Neuronal stem cell (in vitro differentiated cells): ENCODE data around the gene NME7.

Experiments used
- DNase-seq: peaks from one replicate; pipeline ENCODE4 v3.0.0-alpha.2; 2013; ENCODE audit warnings: low spot score
- H2AFZ ChIP-seq: one replicate; pipeline ENCODE4 v1.6.1; 2013; ENCODE audit warnings: mild to moderate bottlenecking, low read length, inconsistent platforms
- H2AK5ac ChIP-seq: 2 replicates; pipeline ENCODE4 v1.6.1; 2013; ENCODE audit warnings: low read depth, mild to moderate bottlenecking, inconsistent platforms, low read length, moderate library complexity, mixed read lengths
- H2BK120ac ChIP-seq: 2 replicates; pipeline ENCODE4 v1.6.1; 2013; ENCODE audit warnings: low read depth, mild to moderate bottlenecking, inconsistent platforms, low read length, moderate library complexity, mixed read lengths
- H2BK12ac ChIP-seq: one replicate; pipeline ENCODE4 v1.6.1; 2013; ENCODE audit warnings: low read length, inconsistent platforms
- H2BK15ac ChIP-seq: 2 replicates; pipeline ENCODE4 v1.6.1; 2013; ENCODE audit warnings: mild to moderate bottlenecking, low read length, inconsistent platforms, mixed read lengths
- H2BK5ac ChIP-seq: one replicate; pipeline ENCODE4 v1.6.1; 2013; ENCODE audit warnings: inconsistent platforms, mild to moderate bottlenecking, low read length, moderate library complexity
- H3K14ac ChIP-seq: one replicate; pipeline ENCODE4 v1.6.1; 2013; ENCODE audit warnings: low read length, inconsistent platforms
- H3K18ac ChIP-seq: 2 replicates; pipeline ENCODE4 v1.6.1; 2013; ENCODE audit warnings: low read length, inconsistent platforms
- H3K23ac ChIP-seq: 2 replicates; pipeline ENCODE4 v1.6.1; 2013; ENCODE audit warnings: low read depth, mild to moderate bottlenecking, mixed read lengths, low read length, inconsistent platforms; ENCODE audit not compliant: poor library complexity
- H3K27ac ChIP-seq: replicated peaks from 3 replicates; pipeline ENCODE4 v1.5.1; 2013; ENCODE audit warnings: low read length, inconsistent platforms
- H3K27me3 ChIP-seq, 3 experiments: 2 replicates each; pipeline ENCODE4 v1.6.1; 2013; ENCODE audit warnings: low read length in 3 of 3, mild to moderate bottlenecking in 2 of 3, inconsistent platforms in 1 of 3, low read depth in 1 of 3, mixed read lengths in 1 of 3, moderate library complexity in 1 of 3; ENCODE audit not compliant: control insufficient read depth in 3 of 3, insufficient read depth in 3 of 3
- H3K36me3 ChIP-seq, 2 donors: replicated peaks in 1 of 2; 2 replicates each; pipeline ENCODE4 v1.6.1; 2013; ENCODE audit warnings: low read length in 2 of 2; ENCODE audit not compliant: control insufficient read depth in 2 of 2, insufficient read depth in 2 of 2
- H3K4ac ChIP-seq: 2 replicates; pipeline ENCODE4 v1.6.1; 2013; ENCODE audit warnings: inconsistent platforms, mild to moderate bottlenecking, low read length, moderate library complexity
- H3K4me1 ChIP-seq, 2 donors: 1 replicate in 1 of 2; 2 replicates in 1 of 2; pipeline ENCODE4 v1.6.1; 2013; ENCODE audit warnings: low read length in 2 of 2, low read depth in 1 of 2; ENCODE audit not compliant: control insufficient read depth in 2 of 2, insufficient read depth in 1 of 2
- H3K4me2 ChIP-seq: one replicate; pipeline ENCODE4 v1.6.1; 2013; ENCODE audit warnings: mild to moderate bottlenecking, low read length, inconsistent platforms; ENCODE audit not compliant: insufficient read depth, poor library complexity, severe bottlenecking
- H3K4me3 ChIP-seq, 2 donors: 2 replicates each; pipeline ENCODE4 v1.5.1; 2013; ENCODE audit warnings: low read length in 2 of 2, mild to moderate bottlenecking in 2 of 2, inconsistent platforms in 1 of 2, moderate library complexity in 1 of 2
- H3K79me1 ChIP-seq: one replicate; pipeline ENCODE4 v1.6.1; 2013; ENCODE audit warnings: low read depth, mild to moderate bottlenecking, inconsistent platforms, low read length, moderate library complexity
- H3K9ac ChIP-seq: one replicate; pipeline ENCODE4 v1.6.1; 2013; ENCODE audit warnings: mild to moderate bottlenecking, low read depth, low read length, inconsistent platforms; ENCODE audit not compliant: poor library complexity
- H3K9me3 ChIP-seq, 2 donors: replicated peaks in 1 of 2; 2 replicates each; pipeline versions ENCODE3 to v1.6.1; 2013; ENCODE audit warnings: low read length in 2 of 2, mild to moderate bottlenecking in 2 of 2, inconsistent platforms in 1 of 2, low read depth in 1 of 2, mixed read lengths in 1 of 2, moderate library complexity in 1 of 2; ENCODE audit not compliant: control insufficient read depth in 2 of 2, insufficient read depth in 1 of 2
- H4K8ac ChIP-seq: one replicate; pipeline ENCODE4 v1.6.1; 2013; ENCODE audit warnings: low read depth, mild to moderate bottlenecking, inconsistent platforms, low read length, moderate library complexity
- H4K91ac ChIP-seq: one replicate; pipeline ENCODE4 v1.6.1; 2013; ENCODE audit warnings: low read length, low read depth, mild to moderate bottlenecking, inconsistent platforms; ENCODE audit not compliant: poor library complexity
- WGBS, 2 donors: extraction: QIAGEN DNeasy Blood & Tissue Kit; methylation state at CpG; one replicate each; pipeline ENCODE4 v1.1.7; 2013; ENCODE audit warnings: missing lambda C conversion rate in 2 of 2, mixed read lengths in 1 of 2; ENCODE audit not compliant: insufficient read length in 2 of 2, insufficient replicate concordance in 1 of 2; ENCODE audit errors: extremely low coverage in 2 of 2; 5-methylcytosine and 5-hydroxymethylcytosine counted together

Gene NME7

GRCh38 chr1:169109561-169110134, 257.9 kb downstream of the NME7 start:
- no peak for DNase-seq
- WGBS, 2 donors, result no CpG with 5 or more reads among the region's 8 CpGs
- peaks cover 2 to 28% of the 10 kb centered on the region in 2 donors for H3K36me3 ChIP-seq
- H3K14ac ChIP-seq, result no peak overlapping the region
- H2BK120ac ChIP-seq, result no peak overlapping the region
- no peak overlapping the region for H3K4me2 ChIP-seq
- H4K91ac ChIP-seq, result no peak overlapping the region
- no peak overlapping the region for H3K23ac ChIP-seq
- H4K8ac ChIP-seq, result no peak overlapping the region
- H3K79me1 ChIP-seq, result no peaks in the 10 kb centered on the region
- H3K4me1 ChIP-seq, result peaks cover 17 to 27% of the 10 kb centered on the region in 2 donors
- H3K9ac ChIP-seq, result no peak overlapping the region
- no peak overlapping the region for H2BK5ac ChIP-seq
- H2BK12ac ChIP-seq, result no peak overlapping the region
- H2AFZ ChIP-seq, result no peak overlapping the region
- no peaks in the 10 kb centered on the region for H3K9me3 ChIP-seq
- H2BK15ac ChIP-seq, result no peak overlapping the region
- no peak overlapping the region for H3K18ac ChIP-seq
- H2AK5ac ChIP-seq, result no peak overlapping the region
- no peak overlapping the region for H3K27ac ChIP-seq
- no peak overlapping the region for H3K4ac ChIP-seq
- H3K4me3 ChIP-seq, result no peak overlapping the region
- peaks cover 0 to 5% (median 0%) of the 10 kb centered on the region in 3 experiments for H3K27me3 ChIP-seq

GRCh38 chr1:169108863-169109560, 258.6 kb downstream of the NME7 start:
- Histone ChIP-seq H4K8ac (no peak overlapping the region), H2BK120ac (no peak overlapping the region), H3K4me2 (peak overlapping the region; percentile 28), H3K4me3 (no peak overlapping the region), H2BK12ac (no peak overlapping the region), H2AFZ (no peak overlapping the region), H3K18ac (no peak overlapping the region), H3K14ac (no peak overlapping the region), H3K23ac (no peak overlapping the region), H3K27ac (no peak overlapping the region), H2BK5ac (no peak overlapping the region), H3K27me3 (peaks cover 0 to 9% (median 0%) of the 10 kb centered on the region in 3 experiments), H3K4me1 (peaks cover 17 to 27% of the 10 kb centered on the region in 2 donors), H3K79me1 (no peaks in the 10 kb centered on the region), H3K9ac (no peak overlapping the region), H2AK5ac (no peak overlapping the region), H4K91ac (peak overlapping the region; percentile 57), H3K9me3 (no peaks in the 10 kb centered on the region), H3K4ac (no peak overlapping the region), H2BK15ac (no peak overlapping the region), H3K36me3 (peaks cover 2 to 22% of the 10 kb centered on the region in 2 donors)
- no peak for DNase-seq
- no CpG with 5 or more reads among the region's 10 CpGs for WGBS, 2 donors

GRCh38 chr1:169108223-169108622, 259.4 kb downstream of the NME7 start:
- H2BK15ac ChIP-seq, result no peak overlapping the region
- H3K36me3 ChIP-seq, result peaks cover 0 to 16% of the 10 kb centered on the region in 2 donors
- no peak overlapping the region for H2BK12ac ChIP-seq
- peaks cover 17 to 27% of the 10 kb centered on the region in 2 donors for H3K4me1 ChIP-seq
- no peak overlapping the region for H3K23ac ChIP-seq
- H3K4me3 ChIP-seq, result peak overlapping the region in 1 of 2 donors; percentile 57
- no CpG with 5 or more reads among the region's 2 CpGs for WGBS, 2 donors
- H3K79me1 ChIP-seq, result no peaks in the 10 kb centered on the region
- no peak overlapping the region for H3K14ac ChIP-seq
- H3K9ac ChIP-seq, result peak overlapping the region; percentile 32
- no peak overlapping the region for H3K18ac ChIP-seq
- no peak overlapping the region for H3K27ac ChIP-seq
- H4K8ac ChIP-seq, result no peak overlapping the region
- no peak overlapping the region for H2BK5ac ChIP-seq
- peaks cover 0 to 13% (median 2%) of the 10 kb centered on the region in 3 experiments for H3K27me3 ChIP-seq
- H2AK5ac ChIP-seq, result no peak overlapping the region
- no peak overlapping the region for H3K4ac ChIP-seq
- H3K4me2 ChIP-seq, result no peak overlapping the region
- H3K9me3 ChIP-seq, result no peaks in the 10 kb centered on the region
- no peak overlapping the region for H2BK120ac ChIP-seq
- H4K91ac ChIP-seq, result no peak overlapping the region
- H2AFZ ChIP-seq, result no peak overlapping the region
- no peak for DNase-seq

- Histone ChIP-seq H2BK120ac (no peak overlapping the region), H3K4me3 (peak overlapping the region; percentile 57 to 99), H3K27ac (no peak overlapping the region)
Observed at GRCh38 chr1:169107603-169108208, 259.9 kb downstream of the NME7 start.

More at GRCh38 chr1:169107603-169108208, 259.9 kb downstream of the NME7 start:
- no peak overlapping the region for H2AK5ac ChIP-seq
- no peaks in the 10 kb centered on the region for H3K79me1 ChIP-seq
- peaks cover 0 to 15% of the 10 kb centered on the region in 2 donors for H3K36me3 ChIP-seq
- peaks cover 0 to 13% (median 2%) of the 10 kb centered on the region in 3 experiments for H3K27me3 ChIP-seq
- H3K9me3 ChIP-seq, result no peaks in the 10 kb centered on the region
- peak overlapping the region; percentile 98 for H2AFZ ChIP-seq
- no peak overlapping the region for H3K9ac ChIP-seq
- H3K14ac ChIP-seq, result no peak overlapping the region
- DNase-seq, result no peak
- no peak overlapping the region for H4K8ac ChIP-seq
- H2BK15ac ChIP-seq, result no peak overlapping the region
- WGBS, 2 donors, result no CpG with 5 or more reads among the region's 9 CpGs
- no peak overlapping the region for H3K23ac ChIP-seq
- H3K4me1 ChIP-seq, result peaks cover 21 to 30% of the 10 kb centered on the region in 2 donors
- H3K4ac ChIP-seq, result no peak overlapping the region
- no peak overlapping the region for H2BK5ac ChIP-seq
- H3K18ac ChIP-seq, result no peak overlapping the region
- no peak overlapping the region for H4K91ac ChIP-seq
- no peak overlapping the region for H2BK12ac ChIP-seq
- peak overlapping the region; percentile 52 for H3K4me2 ChIP-seq
